Measurements from ENCODE around the gene SMPX. TPM values are rescaled to one million over a fixed set of nuclear protein-coding genes. Genes with fewer than 3 reads are reported as not detected.

SMPX gene
- total RNA-seq, 1 donor from 2014 or later: not detected

- Histone ChIP-seq H3K4me3 (ENCODE audit: low read depth, low read length) (no peak overlapping the region), H3K27me3 (ENCODE audit: control insufficient read depth, insufficient read depth, low read length) (no peaks in the 10 kb centered on the region), H3K36me3 (ENCODE audit: control insufficient read depth, insufficient read depth, low read length) (no peaks in the 10 kb centered on the region)
- TF ChIP-seq CTCF (IDR thresholded peaks at IDR 0.05; ENCODE audit: insufficient read depth, low read length, poor library complexity, severe bottlenecking): no peak
- no peak for DNase-seq (ENCODE audit: low read depth)
Measured at GRCh38 chrX:21674430-21675186, 83.3 kb downstream of the SMPX start.

- no peaks in the 10 kb centered on the region for H3K36me3 ChIP-seq (ENCODE audit: control insufficient read depth, insufficient read depth, low read length)
- no peak for DNase-seq (ENCODE audit: low read depth)
- H3K27me3 ChIP-seq (ENCODE audit: control insufficient read depth, insufficient read depth, low read length): no peaks in the 10 kb centered on the region
- TF ChIP-seq CTCF (IDR thresholded peaks at IDR 0.05; ENCODE audit: insufficient read depth, low read length, poor library complexity, severe bottlenecking): no peak
- no peak overlapping the region for H3K4me3 ChIP-seq (ENCODE audit: low read depth, low read length)
Measured at GRCh38 chrX:21666679-21667078, 91.2 kb downstream of the SMPX start.

GRCh38 chrX:21666252-21666651 is 91.7 kb downstream of the SMPX start:
- H3K4me3 ChIP-seq (ENCODE audit: low read depth, low read length): no peak overlapping the region
- no peak for DNase-seq (ENCODE audit: low read depth)
- no peak for TF ChIP-seq CTCF (IDR thresholded peaks at IDR 0.05; ENCODE audit: insufficient read depth, low read length, poor library complexity, severe bottlenecking)

GRCh38 chrX:21662761-21663160 is 95.2 kb downstream of the SMPX start:
- no peak overlapping the region for H3K4me3 ChIP-seq (ENCODE audit: low read depth, low read length)
- no peaks in the 10 kb centered on the region for H3K36me3 ChIP-seq (ENCODE audit: control insufficient read depth, insufficient read depth, low read length)
- DNase-seq (ENCODE audit: low read depth): no peak
- no peak for TF ChIP-seq CTCF (IDR thresholded peaks at IDR 0.05; ENCODE audit: insufficient read depth, low read length, poor library complexity, severe bottlenecking)
- peaks cover 4% of the 10 kb centered on the region for H3K27me3 ChIP-seq (ENCODE audit: control insufficient read depth, insufficient read depth, low read length)

More at GRCh38 chrX:21666252-21666651, 91.7 kb downstream of the SMPX start:
- Histone ChIP-seq H3K36me3 (ENCODE audit: control insufficient read depth, insufficient read depth, low read length) (no peaks in the 10 kb centered on the region), H3K27me3 (ENCODE audit: control insufficient read depth, insufficient read depth, low read length) (no peaks in the 10 kb centered on the region)

GRCh38 chrX:21661316-21661715 is 96.6 kb downstream of the SMPX start:
- H3K27me3 ChIP-seq (ENCODE audit: control insufficient read depth, insufficient read depth, low read length): peaks cover 7% of the 10 kb centered on the region
- no peaks in the 10 kb centered on the region for H3K36me3 ChIP-seq (ENCODE audit: control insufficient read depth, insufficient read depth, low read length)
- no peak overlapping the region for H3K4me3 ChIP-seq (ENCODE audit: low read depth, low read length)
- DNase-seq (ENCODE audit: low read depth): no peak
- TF ChIP-seq CTCF (IDR thresholded peaks at IDR 0.05; ENCODE audit: insufficient read depth, low read length, poor library complexity, severe bottlenecking): no peak

GRCh38 chrX:21660156-21660555 is 97.8 kb downstream of the SMPX start:
- DNase-seq (ENCODE audit: low read depth): no peak
- Histone ChIP-seq H3K4me3 (ENCODE audit: low read depth, low read length) (no peak overlapping the region), H3K36me3 (ENCODE audit: control insufficient read depth, insufficient read depth, low read length) (no peaks in the 10 kb centered on the region), H3K27me3 (ENCODE audit: control insufficient read depth, insufficient read depth, low read length) (peaks cover 10% of the 10 kb centered on the region)
- no peak for TF ChIP-seq CTCF (IDR thresholded peaks at IDR 0.05; ENCODE audit: insufficient read depth, low read length, poor library complexity, severe bottlenecking)
